GM12878 (cell line): ENCODE measurements around the gene KRTAP10-8. TPM values are rescaled to one million over a fixed set of nuclear protein-coding genes. Genes with fewer than 3 reads are reported as not detected.
"Not testable (repeated sequence)": the region's sequence is repeated elsewhere in the genome, so short reads cannot be mapped to it uniquely, and the experiment has no call there.

Source experiments
- ATAC-seq: fragments of 200-7000 bp; cut with Tn5 transposase; 3 replicates; pipeline ENCODE4 v1.9.1; 2020; ENCODE audit warnings: mild to moderate bottlenecking, moderate library complexity
- BruUV-seq: library from RNA; stranded (reverse); fragments of 400-500 nt; replicated peaks from 2 replicates; lab custom pipeline; 2021; lab: Mats Ljungman, UMichigan
- CTCF ChIA-PET: fragments of 300-600 bp; sonication (Branson Sonifier 250); formaldehyde crosslinking; extraction: SDS; loops from one replicate; lab custom pipeline; 2021; ENCODE audit warnings: inconsistent platforms; lab: Yijun Ruan, JAX
- POLR2A ChIA-PET: fragments of 350-600 bp; formaldehyde crosslinking; extraction: SDS; loops from one replicate; lab custom pipeline; 2021; ENCODE audit warnings: inconsistent platforms; lab: Charles Lee
- RAD21 ChIA-PET: fragments of 300-600 bp; sonication (Branson Sonifier 250); formaldehyde crosslinking; loops from one replicate; lab custom pipeline; 2023; ENCODE audit warnings: antibody characterized with exemption; ENCODE audit not compliant: unreplicated experiment; lab: Charles Lee
- SMC1A ChIA-PET: fragments of 300-600 bp; sonication (Branson Sonifier 250); formaldehyde crosslinking; loops from one replicate; lab custom pipeline; 2023; ENCODE audit not compliant: unreplicated experiment, uncharacterized antibody; lab: Charles Lee
- DNase-seq: peaks from one replicate; pipeline ENCODE4 v3.0.0-alpha.2; 2011; ENCODE audit warnings: low read depth, low spot score
- FAIRE-seq: peaks from 3 replicates; lab custom pipeline; 2011; peaks lifted over from hg19 to GRCh38; lab: Jason Lieb, UNC
- H2AFZ ChIP-seq: 2 replicates; pipeline ENCODE4 v1.6.0; 2011; ENCODE audit warnings: low read depth, low read length, control low read depth; ENCODE audit not compliant: control insufficient read depth
- H3K27ac ChIP-seq: 2 replicates; pipeline ENCODE4 v1.5.1; 2011; ENCODE audit warnings: control low read depth; ENCODE audit not compliant: control insufficient read depth, insufficient read depth
- H3K27me3 ChIP-seq, 2 experiments: replicated peaks in 1 of 2; 2 replicates each; pipeline versions ENCODE4 v1.6.0 to v1.6.1; 2011; ENCODE audit warnings: low read length in 1 of 2; ENCODE audit not compliant: control insufficient read depth in 2 of 2, insufficient read depth in 2 of 2
- H3K36me3 ChIP-seq, 2 experiments: 2 replicates each; pipeline ENCODE4 v1.5.1; 2011; ENCODE audit warnings: low read length in 1 of 2; ENCODE audit not compliant: control insufficient read depth in 2 of 2, insufficient read depth in 2 of 2
- H3K4me1 ChIP-seq: 2 replicates; pipeline ENCODE4 v1.6.1; 2011; ENCODE audit warnings: mild to moderate bottlenecking, low read length, moderate library complexity, mixed read lengths; ENCODE audit not compliant: control insufficient read depth, insufficient read depth
- H3K4me2 ChIP-seq: 2 replicates; pipeline ENCODE4 v1.6.0; 2011; ENCODE audit warnings: control low read depth; ENCODE audit not compliant: control insufficient read depth, insufficient read depth
- H3K4me3 ChIP-seq: fragments of 200-600 bp; sonication (generic); 2 replicates; pipeline ENCODE4 v1.5.1; 2016
- H3K79me2 ChIP-seq: 2 replicates; pipeline ENCODE4 v1.6.0; 2011; ENCODE audit warnings: low read length; ENCODE audit not compliant: control insufficient read depth, insufficient read depth
- H3K9ac ChIP-seq: 2 replicates; pipeline ENCODE4 v1.8.0; 2011; ENCODE audit warnings: low read length, control low read depth, mixed read lengths; ENCODE audit not compliant: control insufficient read depth, insufficient read depth
- H3K9me3 ChIP-seq: replicated peaks from 3 replicates; pipeline ENCODE4 v1.5.1; 2011; ENCODE audit warnings: mild to moderate bottlenecking, low read length; ENCODE audit not compliant: control insufficient read depth, insufficient read depth
- H4K20me1 ChIP-seq: 2 replicates; pipeline ENCODE4 v1.6.0; 2011; ENCODE audit not compliant: control insufficient read depth, insufficient read depth
- KLF5 ChIP-seq: fragments of 450-650 bp; IDR thresholded peaks from 2 replicates; pipeline ENCODE4 v1.6.1; 2014; ENCODE audit warnings: mild to moderate bottlenecking; ENCODE audit not compliant: partially characterized antibody
- PKNOX1 ChIP-seq: fragments of 450-650 bp; IDR thresholded peaks from 2 replicates; pipeline ENCODE4 v1.6.1; 2016; ENCODE audit warnings: mild to moderate bottlenecking
- RCOR1 ChIP-seq: conservative IDR thresholded peaks from 2 replicates; pipeline ENCODE4 v1.6.1; 2012; ENCODE audit warnings: low read depth, low read length, improper control_type of control experiment
- RFX5 ChIP-seq: IDR thresholded peaks from 2 replicates; pipeline ENCODE4 v1.6.1; 2011; ENCODE audit warnings: low read depth, low read length, improper control_type of control experiment
- ZNF384 ChIP-seq: IDR thresholded peaks from 2 replicates; pipeline ENCODE4 v1.6.1; 2012; ENCODE audit warnings: low read depth, mild to moderate bottlenecking, low read length, improper control_type of control experiment, borderline replicate concordance
- ZNF687 ChIP-seq: fragments of 450-650 bp; IDR thresholded peaks from 2 replicates; pipeline ENCODE4 v1.6.1; 2017; ENCODE audit warnings: mild to moderate bottlenecking, moderate library complexity
- WGBS: methylation state at CpG from one replicate; pipeline ENCODE4 v1.1.6; 2016; ENCODE audit warnings: low lambda C conversion rate; ENCODE audit not compliant: insufficient replicate concordance, insufficient coverage; ENCODE audit errors: missing lambda C conversion rate; 5-methylcytosine and 5-hydroxymethylcytosine counted together
- in situ Hi-C: fragments of 300-500 bp; cut with MboI; formaldehyde crosslinking; loops from 9 replicates; pipeline ENCODE4 v1.14.3; 2018; ENCODE audit warnings: mixed read lengths
- intact Hi-C: fragments of 100-400 bp; cut with micrococcal nuclease; formaldehyde crosslinking; loops from one replicate; pipeline ENCODE4 v1.14.2; 2022; ENCODE audit not compliant: unreplicated experiment
- polyA plus RNA-seq, 11 experiments: library from polyadenylated mRNA; depleted of rRNA in 4 of 11; unstranded in 6 of 11; stranded (reverse) in 5 of 11; fragments of >200 nt; fragmentation: Nextera tagmentation in 4 of 11; fragmentation: Illumina TruSeq in 1 of 11; extraction: Ambion mirVana in 4 of 11; extraction: Trizol in 1 of 11; gene quantifications; 1 replicate in 1 of 11; 2 replicates in 10 of 11; pipeline versions ENCODE4 v1.2.1 to v1.2.3, GENCODE V29; 2011 to 2016; ENCODE audit warnings: inconsistent platforms in 2 of 11, missing spikeins in 2 of 11, low read depth in 1 of 11
- total RNA-seq, 4 experiments: library from RNA; depleted of rRNA in 3 of 4; stranded (reverse); fragments of >200 nt in 3 of 4; fragmentation: Illumina TruSeq in 1 of 4; extraction: Trizol in 1 of 4; gene quantifications; 2 replicates each; pipeline versions ENCODE4 v1.2.1 to v1.2.3, GENCODE V29; 2013 to 2021

Gene KRTAP10-8
- total and polyA plus RNA-seq, 10 of the 15 experiments (the other 5 are each of a cell fraction or from before 2014, with no cell fraction given), result not detected

- TF ChIP-seq ZNF384 (no peak), KLF5 (no peak), ZNF687 (no peak), RFX5 (no peak), PKNOX1 (no peak), RCOR1 (no peak)
Observed at GRCh38 chr21:44637018-44637850, 25.4 kb downstream of the KRTAP10-8 start, which contains the start of gene KRTAP10-10 (continued).

- CTCF ChIA-PET, SMC1A ChIA-PET, H3K4me1 ChIP-seq, H3K79me2 ChIP-seq, H3K4me3 ChIP-seq, H3K4me2 ChIP-seq, RAD21 ChIA-PET, BruUV-seq, FAIRE-seq, H3K36me3 ChIP-seq, H3K9ac ChIP-seq, H2AFZ ChIP-seq, H3K27me3 ChIP-seq, H3K9me3 ChIP-seq, H3K27ac ChIP-seq, H4K20me1 ChIP-seq, in situ Hi-C loops, ATAC-seq, DNase-seq, POLR2A ChIA-PET, intact Hi-C loops: not testable (repeated sequence)
- WGBS, result 43% methylated on average over 5 of the region's 12 CpGs
Observed at GRCh38 chr21:44637851-44638348, 26.0 kb downstream of the KRTAP10-8 start.

- ATAC-seq, RAD21 ChIA-PET, POLR2A ChIA-PET, H3K4me1 ChIP-seq, H3K4me2 ChIP-seq, H3K27ac ChIP-seq, H2AFZ ChIP-seq, SMC1A ChIA-PET, BruUV-seq, intact Hi-C loops, H3K4me3 ChIP-seq, H3K9ac ChIP-seq, H3K9me3 ChIP-seq, DNase-seq, in situ Hi-C loops, H3K79me2 ChIP-seq, H3K36me3 ChIP-seq, CTCF ChIA-PET, H3K27me3 ChIP-seq, FAIRE-seq, H4K20me1 ChIP-seq: not testable (repeated sequence)
- 35% methylated on average over 21 of the region's 21 CpGs for WGBS
Observed at GRCh38 chr21:44638506-44639330, 26.8 kb downstream of the KRTAP10-8 start.
